HG02840 (cell line): ENCODE measurements around the gene XPNPEP3.
"Not testable (repeated sequence)": the region's sequence is repeated elsewhere in the genome, so short reads cannot be mapped to it uniquely, and the experiment has no call there.

Experiments used
- ATAC-seq: cut with Tn5 transposase; IDR thresholded peaks from one replicate; pipeline ENCODE4 v1.9.1; 2021; ENCODE audit warnings: mild to moderate bottlenecking, moderate library complexity, moderate number of reproducible peaks; ENCODE audit not compliant: unreplicated experiment, low FRiP score

The XPNPEP3 gene

GRCh38 chr22:40856513-40857308 lies at the start of gene XPNPEP3, which contains the start of gene ST13:
Gene XPNPEP3, plus strand, starts transcription at chr22:40857148. Its CDS starts 34 bp downstream, at chr22:40857182.
Gene ST13, minus strand, starts transcription at chr22:40856639. Its CDS starts 99 bp downstream, at chr22:40856540.
- ATAC-seq, result peak; percentile 86

DNA sequence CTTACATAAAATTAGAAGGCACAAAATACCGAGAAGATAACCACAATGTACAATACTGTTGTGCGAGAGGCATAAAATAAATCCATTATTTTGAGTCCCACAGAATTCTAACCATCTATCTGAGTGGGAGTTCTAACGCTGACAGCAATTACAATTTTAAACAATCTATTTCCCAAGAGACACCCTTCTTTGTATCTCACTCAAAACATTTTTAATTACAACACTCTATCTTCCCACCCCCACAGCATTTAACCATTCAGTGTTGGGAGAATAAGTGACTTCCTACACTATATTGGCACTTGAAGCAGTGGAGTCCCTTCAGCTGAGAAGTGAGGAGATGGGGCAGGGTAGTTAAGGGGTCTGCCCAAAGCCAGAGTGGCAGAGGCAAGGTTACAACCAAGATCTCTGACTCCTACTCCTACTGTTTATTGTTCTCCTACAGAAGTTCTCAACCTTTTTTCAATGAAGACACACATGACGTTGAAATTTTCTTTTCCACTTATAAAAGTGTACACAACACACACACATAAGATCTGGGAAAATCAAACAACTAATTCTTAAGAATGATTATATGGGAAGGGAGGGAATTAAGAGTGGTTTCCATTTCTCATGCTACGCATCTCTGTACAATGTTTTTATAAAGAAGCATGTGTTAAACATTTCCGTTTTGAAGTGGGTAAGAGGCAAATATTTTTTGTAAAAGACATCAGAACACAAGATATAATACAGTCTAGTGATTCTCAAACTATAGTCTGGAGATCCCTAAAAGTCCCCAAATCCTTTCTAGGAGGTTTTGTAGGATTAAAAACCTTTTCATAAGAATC lies 48.7 kb upstream of the XPNPEP3 start:
- ATAC-seq, result no peak

DNA sequence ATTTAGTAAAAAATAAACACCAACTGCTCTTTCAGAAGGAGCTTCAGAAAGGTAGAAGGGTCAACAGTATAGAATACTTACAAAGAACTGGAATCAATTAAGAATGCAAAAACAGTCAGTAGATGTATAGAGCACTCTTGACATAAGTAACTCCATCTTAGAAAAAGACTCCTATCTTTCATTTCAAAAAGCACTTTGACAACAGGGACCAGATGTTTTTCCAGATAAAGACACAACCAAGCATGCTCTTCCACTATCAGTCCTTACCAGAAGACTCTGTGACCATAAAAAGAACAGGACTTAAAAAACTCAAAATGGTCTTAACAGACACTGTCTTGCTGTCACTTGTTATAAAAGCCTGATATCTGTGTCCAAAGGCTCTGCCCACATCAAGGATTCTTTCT lies 43.0 kb upstream of the XPNPEP3 start:
- ATAC-seq, result no peak

GRCh38 chr22:40817737-40818136 lies 39.2 kb upstream of the XPNPEP3 start:
- no peak for ATAC-seq

DNA sequence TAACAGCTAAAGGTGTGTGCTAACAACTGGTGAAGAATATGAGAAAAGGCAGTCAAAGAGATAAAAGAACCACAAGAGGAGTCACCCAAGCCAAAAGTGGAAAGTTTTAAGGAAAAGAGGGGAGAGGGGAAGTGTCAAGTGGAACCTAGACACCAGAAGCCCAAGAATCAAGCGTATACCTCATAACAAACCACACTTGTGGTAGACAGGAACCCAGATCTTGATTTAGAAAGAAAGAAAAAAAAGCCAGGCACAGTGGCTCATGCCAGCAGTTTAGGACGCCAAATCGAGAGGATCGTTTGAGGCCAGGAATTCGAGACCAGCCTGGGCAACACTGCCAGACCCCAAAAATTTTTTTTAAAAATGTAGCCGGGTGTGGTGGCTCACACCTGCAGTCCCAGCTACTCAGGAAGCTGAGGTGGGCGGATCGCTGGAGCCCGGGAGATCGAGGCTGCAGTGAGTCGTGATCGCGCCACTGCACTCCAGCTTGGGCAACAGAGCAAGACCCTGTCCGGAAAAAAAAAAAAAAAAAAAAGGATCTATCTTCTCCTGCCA lies 38.7 kb upstream of the XPNPEP3 start:
- ATAC-seq, result no peak

- ATAC-seq, result peak; percentile 72
These were observed 38.0 kb upstream of the XPNPEP3 start, which contains the start of gene SLC25A17 for GRCh38 chr22:40818747-40819598. Gene SLC25A17, minus strand, starts transcription at chr22:40819346. Its CDS starts 98 bp downstream, at chr22:40819248.

DNA sequence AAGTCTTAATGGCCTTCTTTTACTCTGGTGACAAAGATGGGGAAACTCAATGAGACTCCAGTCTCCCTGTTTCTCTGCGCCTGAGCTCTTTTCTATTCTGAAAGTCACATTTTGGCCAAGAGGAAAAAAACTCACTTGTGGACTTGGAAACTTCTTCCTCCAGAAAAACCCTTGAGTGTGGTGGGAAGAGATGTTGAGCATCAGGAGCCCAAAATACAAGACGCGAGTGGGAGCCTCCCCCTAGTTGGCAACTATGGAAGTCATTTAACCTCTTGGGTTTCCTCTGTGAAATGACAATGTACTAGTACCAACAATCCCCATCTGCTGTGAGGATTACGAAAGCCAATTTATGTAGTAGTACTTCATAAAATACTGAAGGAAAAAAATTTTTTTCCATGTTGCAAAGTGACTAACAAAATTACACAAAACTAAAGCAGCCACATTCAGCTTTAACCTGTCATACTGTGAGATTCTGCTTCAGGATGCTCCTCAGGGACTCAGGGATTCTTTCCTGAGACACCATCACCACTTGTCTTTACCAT lies 37.3 kb upstream of the XPNPEP3 start:
- no peak for ATAC-seq

DNA sequence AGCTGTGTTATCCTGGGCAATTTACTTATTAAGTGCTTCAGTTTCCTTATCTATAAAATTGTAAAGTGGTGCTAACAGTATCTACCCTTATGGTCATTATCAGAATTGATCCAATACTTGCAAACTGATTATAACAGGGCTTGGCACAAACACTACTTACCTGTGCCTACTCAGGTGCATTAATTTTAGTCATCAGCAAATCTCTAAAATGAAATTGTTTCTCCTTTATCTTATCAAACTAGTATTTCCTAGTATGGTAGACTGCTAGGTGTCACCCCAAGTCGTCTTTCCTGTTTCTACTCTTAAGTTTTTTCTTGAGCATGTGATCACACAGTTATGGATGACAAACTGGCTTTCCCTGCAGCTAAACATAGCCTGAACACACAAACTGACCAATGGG lies 33.5 kb upstream of the XPNPEP3 start:
- no peak for ATAC-seq

DNA sequence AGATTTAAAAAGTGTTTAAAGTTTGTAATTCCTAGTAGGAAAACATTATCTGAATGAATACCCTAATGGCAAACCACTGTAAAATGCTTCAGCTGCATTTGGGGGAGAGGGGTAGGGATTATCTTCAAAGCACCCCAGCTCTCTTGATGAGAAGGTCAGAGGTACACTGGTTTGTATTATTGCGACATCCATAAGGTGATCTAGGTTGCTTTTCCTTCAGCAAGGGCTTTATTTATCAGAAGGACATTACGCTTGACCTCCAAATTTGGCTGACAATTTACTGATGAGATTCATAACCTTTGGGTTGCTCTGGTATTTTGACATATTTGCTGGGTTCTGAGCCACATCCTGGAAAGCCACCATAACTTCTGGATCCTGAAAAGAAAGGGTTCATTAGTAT lies 30.7 kb upstream of the XPNPEP3 start:
- not testable (repeated sequence) for ATAC-seq

- no peak for ATAC-seq
These were observed 29.8 kb upstream of the XPNPEP3 start for GRCh38 chr22:40826984-40827741.

GRCh38 chr22:40829131-40829530 lies 27.8 kb upstream of the XPNPEP3 start:
- ATAC-seq, result no peak

- ATAC-seq, result no peak
These were observed 22.3 kb upstream of the XPNPEP3 start for GRCh38 chr22:40834619-40835018.

DNA sequence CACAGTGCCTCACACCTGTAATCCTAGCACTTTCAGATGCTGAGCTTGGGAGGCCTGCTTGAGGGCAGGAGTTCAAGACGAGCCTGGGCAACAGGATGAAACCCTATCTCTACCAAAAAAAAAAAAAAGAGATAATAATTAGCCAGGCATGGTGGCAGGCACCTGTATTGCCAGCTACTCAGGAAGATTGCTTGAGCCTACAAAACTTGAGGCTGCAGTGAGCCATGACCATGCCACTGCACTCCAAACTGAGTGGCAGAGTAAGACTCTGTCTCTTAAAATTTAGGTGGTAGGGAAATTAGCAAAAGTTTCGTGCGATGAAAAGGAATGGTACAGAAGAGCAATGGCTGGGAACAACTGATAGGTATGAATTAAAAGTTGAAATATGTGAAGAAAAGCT lies 18.5 kb upstream of the XPNPEP3 start:
- ATAC-seq, result no peak

GRCh38 chr22:40844951-40845350 lies 12.0 kb upstream of the XPNPEP3 start:
- ATAC-seq, result no peak

- ATAC-seq, result not testable (repeated sequence)
These were observed 11.1 kb upstream of the XPNPEP3 start for GRCh38 chr22:40845816-40846215.

- ATAC-seq, result no peak
These were observed 3.6 kb upstream of the XPNPEP3 start for GRCh38 chr22:40853333-40853732.

- no peak for ATAC-seq
These were observed 3.0 kb upstream of the XPNPEP3 start for GRCh38 chr22:40853961-40854360.

DNA sequence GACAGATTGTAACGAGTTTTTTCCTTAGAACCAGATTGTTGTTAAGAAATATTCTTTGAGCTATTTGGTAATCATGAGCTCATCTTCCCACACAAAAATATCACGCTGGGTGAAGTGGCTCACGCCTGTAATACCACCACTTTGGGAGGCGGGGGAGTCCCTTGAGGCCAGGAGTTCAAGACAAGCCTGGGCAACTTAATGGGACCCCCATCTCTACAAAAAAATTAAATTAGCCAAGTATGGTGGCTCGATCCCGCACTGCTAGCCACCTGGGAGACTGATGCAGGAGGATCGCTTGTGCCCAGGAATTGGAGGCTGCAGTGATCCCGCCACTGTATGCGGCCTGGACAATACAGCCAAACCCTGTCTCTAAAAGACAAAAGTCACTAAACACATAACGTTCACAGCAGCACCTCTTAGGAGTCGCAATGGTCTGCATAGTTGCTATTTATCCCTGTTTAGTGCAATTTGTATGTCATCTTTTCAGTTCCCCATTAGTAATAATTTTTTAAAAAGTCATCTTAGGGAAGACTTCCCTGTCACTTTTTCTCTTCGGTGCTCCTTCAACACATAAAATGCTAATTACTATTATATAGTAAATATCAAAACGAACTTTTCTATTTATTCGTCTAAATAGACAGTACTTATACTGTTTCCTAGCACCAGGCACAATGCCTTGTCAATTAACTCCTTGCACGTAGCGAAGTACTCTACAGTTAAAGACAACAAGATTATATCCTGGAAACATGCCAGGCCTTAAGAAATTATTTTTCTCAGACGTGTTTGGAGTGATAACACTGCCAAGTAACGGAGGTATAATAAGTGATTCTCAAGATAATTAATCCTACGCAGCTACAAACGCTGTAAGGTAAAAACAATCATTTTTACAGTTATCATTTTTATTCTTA lies 1.6 kb upstream of the XPNPEP3 start:
- no peak for ATAC-seq
